ENCODE measurements around the gene SCAF1.

- TF ChIP-seq, protein P1, sequence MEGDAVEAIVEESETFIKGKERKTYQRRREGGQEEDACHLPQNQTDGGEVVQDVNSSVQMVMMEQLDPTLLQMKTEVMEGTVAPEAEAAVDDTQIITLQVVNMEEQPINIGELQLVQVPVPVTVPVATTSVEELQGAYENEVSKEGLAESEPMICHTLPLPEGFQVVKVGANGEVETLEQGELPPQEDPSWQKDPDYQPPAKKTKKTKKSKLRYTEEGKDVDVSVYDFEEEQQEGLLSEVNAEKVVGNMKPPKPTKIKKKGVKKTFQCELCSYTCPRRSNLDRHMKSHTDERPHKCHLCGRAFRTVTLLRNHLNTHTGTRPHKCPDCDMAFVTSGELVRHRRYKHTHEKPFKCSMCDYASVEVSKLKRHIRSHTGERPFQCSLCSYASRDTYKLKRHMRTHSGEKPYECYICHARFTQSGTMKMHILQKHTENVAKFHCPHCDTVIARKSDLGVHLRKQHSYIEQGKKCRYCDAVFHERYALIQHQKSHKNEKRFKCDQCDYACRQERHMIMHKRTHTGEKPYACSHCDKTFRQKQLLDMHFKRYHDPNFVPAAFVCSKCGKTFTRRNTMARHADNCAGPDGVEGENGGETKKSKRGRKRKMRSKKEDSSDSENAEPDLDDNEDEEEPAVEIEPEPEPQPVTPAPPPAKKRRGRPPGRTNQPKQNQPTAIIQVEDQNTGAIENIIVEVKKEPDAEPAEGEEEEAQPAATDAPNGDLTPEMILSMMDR (IDR thresholded peaks at IDR 0.05) = no peak
- TF ChIP-seq POLR2A (IDR thresholded peaks at IDR 0.05) (no peak), POLR2AphosphoS5 (IDR thresholded peaks at IDR 0.05) (no peak), EP300 (IDR thresholded peaks at IDR 0.05) (no peak)
Observed at GRCh38 chr19:49597703-49597974, 44.4 kb upstream of the SCAF1 start.

All from upper lobe of left lung (tissue), 4 donors.